GM18520 (cell line): Measurements from ENCODE around the gene CEP350.
"Not testable (repeated sequence)": the region's sequence is repeated elsewhere in the genome, so short reads cannot be mapped to it uniquely, and the experiment has no call there.

ENCODE experiments used
- ATAC-seq: cut with Tn5 transposase; IDR thresholded peaks from one replicate; pipeline ENCODE4 v1.9.1; 2021; ENCODE audit not compliant: unreplicated experiment

CEP350 gene

GRCh38 chr1:180117764-180118116 lies 163.1 kb downstream of the CEP350 start:
- ATAC-seq, result no peak

GRCh38 chr1:180119837-180120236 lies 165.2 kb downstream of the CEP350 start:
- no peak for ATAC-seq

DNA sequence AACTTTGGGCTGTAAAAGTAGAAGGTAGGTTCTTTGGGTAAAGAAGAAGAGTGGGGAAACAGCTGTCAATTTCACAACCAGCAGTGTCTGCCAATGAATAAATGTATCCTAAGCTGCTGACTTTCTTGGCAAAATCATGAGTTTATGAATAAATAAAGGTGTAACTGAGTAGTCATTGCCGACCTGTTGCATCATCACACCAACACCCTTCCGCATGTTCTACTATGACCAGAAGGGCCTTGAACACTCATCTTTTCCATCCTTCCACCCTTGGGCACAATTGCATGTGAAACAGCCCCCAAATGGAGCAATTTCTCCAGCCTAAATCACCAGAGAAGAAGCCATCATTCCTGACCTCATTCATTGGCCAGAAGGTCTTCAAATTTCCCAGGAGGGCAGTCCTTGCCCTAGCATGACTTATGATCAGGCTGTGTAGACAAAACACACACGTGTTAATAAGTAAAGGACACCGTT lies 168.9 kb downstream of the CEP350 start:
- ATAC-seq, result no peak

GRCh38 chr1:180130651-180131050 lies 176.0 kb downstream of the CEP350 start:
- no peak for ATAC-seq

DNA sequence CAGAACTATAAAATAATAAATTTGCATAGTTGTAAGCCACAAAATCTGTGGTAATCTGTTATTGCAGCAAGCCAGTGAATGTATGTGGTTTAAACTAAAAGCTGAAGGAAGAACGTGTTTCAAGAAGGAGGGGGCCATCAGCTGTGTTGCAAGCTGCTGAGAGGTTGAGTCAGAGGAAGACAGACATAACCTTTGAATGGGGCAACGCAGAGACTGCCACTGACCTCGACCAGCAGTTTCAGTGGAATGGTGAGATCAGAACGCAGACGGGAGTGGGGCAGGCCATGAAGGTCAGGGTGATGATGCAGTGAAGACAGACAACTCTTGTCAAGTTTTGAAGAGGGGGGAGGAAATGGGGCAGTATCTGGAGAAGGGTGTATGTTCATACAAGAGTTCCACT lies 176.9 kb downstream of the CEP350 start:
- no peak for ATAC-seq

DNA sequence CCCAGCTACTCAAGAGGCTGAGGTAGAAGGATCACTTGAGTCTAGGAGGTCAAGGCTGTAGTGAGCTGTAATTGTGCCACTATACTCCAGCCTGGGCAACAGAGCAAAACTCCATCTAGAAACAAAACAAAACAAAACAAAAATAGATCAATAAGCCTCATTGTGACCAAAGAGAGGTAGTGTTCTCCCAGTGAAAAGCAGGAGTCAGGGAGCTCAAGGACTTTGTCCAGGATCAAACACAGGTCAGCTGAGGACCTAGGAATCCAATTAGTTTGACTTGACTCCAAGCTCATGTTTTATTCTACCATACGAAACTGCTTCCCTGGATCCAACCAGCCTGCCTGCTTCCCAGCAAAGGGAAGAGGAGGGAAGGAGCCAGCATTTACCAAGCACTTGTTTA lies 178.6 kb downstream of the CEP350 start:
- ATAC-seq, result no peak

- ATAC-seq, result not testable (repeated sequence)
These were observed 179.1 kb downstream of the CEP350 start for GRCh38 chr1:180133688-180134087.

DNA sequence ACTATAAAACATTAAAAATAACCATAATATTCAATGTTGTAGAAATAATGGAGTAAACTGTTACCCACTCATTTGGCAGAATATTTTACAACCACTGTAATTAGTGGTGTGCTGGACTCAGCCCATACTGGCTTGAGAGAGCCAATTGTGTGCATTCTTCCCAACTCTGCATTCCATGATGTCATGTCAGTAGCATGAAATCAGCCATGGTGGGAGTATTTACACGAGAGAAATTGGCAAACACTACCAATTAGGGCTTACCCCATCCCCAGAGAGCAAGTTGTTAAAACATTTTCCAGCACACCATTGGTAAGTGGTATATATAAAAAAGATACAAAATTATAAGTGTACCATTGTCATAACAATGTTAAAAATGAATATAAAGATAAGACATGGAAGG lies 180.9 kb downstream of the CEP350 start:
- ATAC-seq, result no peak

DNA sequence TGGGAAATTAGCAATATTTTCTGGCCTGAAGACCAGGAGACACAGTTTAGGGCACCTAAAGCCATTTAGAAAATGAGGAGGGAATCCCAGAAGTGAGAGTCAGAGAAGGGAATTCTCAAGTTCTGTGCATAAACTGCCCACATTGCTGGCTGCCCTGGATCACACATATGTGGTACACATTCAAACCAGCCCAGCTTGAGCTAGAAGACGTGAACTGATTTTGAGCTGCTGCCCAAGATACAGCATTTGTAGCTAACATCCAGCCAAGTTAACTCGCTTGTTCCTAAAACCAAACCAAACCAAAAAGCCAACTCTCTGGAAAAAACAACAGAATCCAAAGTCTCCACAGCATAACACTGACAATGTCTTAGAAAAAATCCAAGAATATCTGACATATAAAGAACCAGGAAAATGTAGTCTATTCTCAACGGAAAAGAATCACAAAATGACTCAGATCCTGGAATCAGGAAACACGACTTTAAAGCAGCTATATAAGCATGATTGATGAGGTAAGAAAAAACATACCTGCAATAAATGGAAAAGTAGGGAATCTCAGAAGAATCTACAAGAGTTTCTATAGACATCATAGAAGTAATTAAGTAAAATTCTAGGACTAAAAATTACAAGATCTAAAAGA lies 181.8 kb downstream of the CEP350 start:
- no peak for ATAC-seq

- no peak for ATAC-seq
These were observed 182.4 kb downstream of the CEP350 start for GRCh38 chr1:180136968-180137356.

DNA sequence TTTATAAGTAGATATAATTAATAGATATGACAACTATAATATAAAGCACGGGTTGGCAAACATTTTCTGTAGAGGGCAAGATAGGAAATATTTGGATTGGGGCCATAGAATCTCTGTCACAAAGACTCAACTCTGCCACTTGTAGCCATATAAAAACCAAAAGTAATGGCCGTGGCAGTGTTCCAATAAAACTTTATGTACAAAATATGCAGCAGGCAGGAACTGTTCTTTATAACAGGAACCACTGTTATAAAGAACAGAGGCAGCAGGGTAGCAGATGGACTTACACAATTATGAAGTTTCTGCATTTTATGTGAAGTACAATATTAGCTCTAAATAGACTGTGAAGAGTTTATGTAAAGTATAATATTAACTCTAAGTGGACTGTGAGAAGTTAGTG lies 183.2 kb downstream of the CEP350 start:
- ATAC-seq, result no peak

- ATAC-seq, result no peak
These were observed 186.8 kb downstream of the CEP350 start for GRCh38 chr1:180141381-180141934.

GRCh38 chr1:180143359-180143758 lies 188.7 kb downstream of the CEP350 start:
- no peak for ATAC-seq

DNA sequence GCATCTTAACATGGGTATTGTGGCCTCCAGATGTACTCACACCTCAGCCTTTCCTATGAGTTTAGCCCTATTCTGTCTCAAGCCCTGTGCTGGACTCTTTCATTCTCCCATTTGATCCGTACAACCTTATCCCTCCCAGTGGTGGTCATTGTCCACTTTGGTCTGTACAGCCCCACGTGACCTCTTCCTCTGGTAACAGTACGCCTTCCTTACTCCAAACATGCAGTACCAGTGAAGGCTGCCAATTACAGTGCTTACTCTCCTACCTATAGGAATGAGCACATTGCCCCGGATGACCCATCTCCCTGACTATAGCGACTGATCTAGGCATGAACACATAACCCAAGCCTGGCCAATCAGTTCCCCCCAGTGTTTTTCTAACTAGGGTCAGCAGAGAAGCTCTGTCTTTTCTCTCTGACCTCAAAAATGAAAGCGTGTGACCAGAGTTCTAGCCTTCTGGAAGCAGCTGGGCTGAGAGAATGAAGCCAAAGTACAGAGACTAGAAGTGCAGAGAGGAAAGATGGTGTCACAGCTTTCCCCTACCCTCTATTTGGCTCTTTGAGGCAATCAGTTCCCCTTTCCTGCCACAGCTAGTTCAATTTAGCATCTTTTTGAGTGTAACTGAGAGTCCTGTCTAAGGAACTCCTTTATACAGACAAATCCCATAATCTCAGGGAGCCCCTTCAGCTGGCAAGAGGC lies 190.2 kb downstream of the CEP350 start:
- ATAC-seq, result no peak

- ATAC-seq, result no peak
These were observed 190.8 kb downstream of the CEP350 start for GRCh38 chr1:180145446-180145845.

GRCh38 chr1:180150982-180151381 lies 196.4 kb downstream of the CEP350 start:
- ATAC-seq, result no peak

DNA sequence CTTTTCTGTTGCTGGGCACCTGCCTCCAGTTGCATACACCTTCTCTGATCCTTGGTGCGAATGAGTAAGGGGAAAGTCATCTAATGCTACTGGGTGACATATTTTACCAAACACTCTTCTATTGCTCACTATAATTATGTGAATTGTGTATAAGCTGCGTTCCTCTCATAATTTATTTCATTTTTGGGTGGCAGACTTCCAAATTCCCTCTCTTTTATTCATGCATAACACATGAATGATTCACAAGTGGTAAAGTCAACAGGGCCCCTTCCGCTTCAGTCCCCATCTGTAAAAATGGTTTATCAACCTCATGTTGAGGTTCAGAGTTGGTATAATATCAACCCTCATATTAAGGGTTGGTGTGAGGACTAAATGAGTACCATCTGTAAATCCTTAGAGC lies 196.9 kb downstream of the CEP350 start:
- no peak for ATAC-seq

DNA sequence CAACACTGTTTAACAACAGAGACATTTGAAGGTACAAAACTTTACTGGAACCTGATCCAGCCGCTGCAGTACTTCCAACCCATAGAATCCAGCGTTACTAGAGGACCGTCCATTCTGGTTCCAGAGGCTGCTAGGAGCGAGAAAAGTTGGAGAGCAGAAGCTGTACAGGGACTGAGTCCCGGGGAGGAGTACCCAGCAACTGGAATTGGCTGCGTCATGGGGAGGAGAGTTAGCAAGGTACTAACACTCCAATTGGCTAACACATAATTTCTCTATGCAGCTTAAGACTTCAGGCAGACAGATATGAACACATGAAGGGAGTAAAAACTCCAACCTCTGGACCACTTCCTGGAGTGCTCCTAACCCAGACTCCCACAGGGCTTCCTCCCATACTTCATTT lies 198.0 kb downstream of the CEP350 start:
- ATAC-seq, result no peak

DNA sequence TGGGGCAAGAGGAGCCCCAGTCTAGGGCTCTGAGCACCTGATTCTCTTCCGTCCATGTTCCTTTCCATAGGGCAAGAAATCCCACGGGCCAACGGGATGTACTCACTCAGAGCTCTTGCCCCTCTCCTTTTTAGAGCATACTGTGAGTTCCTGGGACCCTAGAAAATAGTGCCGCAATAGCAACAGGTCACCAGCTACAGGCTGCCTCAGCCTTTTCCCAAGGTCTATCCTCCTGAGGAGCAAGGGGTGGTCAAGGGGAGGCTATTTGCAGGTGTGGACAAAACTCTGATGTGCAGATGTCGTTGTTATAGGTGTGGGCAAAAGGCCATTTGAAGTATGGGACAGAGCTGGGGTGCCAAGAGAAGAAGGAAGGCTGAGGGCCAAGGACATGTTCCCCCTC lies 198.4 kb downstream of the CEP350 start:
- ATAC-seq, result no peak

- ATAC-seq, result no peak
These were observed 199.4 kb downstream of the CEP350 start for GRCh38 chr1:180154003-180154324.

GRCh38 chr1:180154325-180155181 lies 199.9 kb downstream of the CEP350 start, which contains the start of gene QSOX1:
TSS of gene QSOX1 (plus strand) at chr1:180154869. CDS start at chr1:180154908, 39 bp downstream.
- peak; percentile 84 for ATAC-seq
